Measurements from ENCODE around the gene RASGRP4.
A peak's percentile ranks its signal among the peaks of the same experiment; 100 is the strongest.
"Not testable (repeated sequence)": the region's sequence is repeated elsewhere in the genome, so short reads cannot be mapped to it uniquely, and the experiment has no call there.

The RASGRP4 gene

GRCh38 chr19:38448225-38448624, 22.2 kb upstream of the RASGRP4 start:
- DNase-seq, result no peak

- DNase-seq, result no peak
These were observed 19.3 kb upstream of the RASGRP4 start for GRCh38 chr19:38445362-38445761.

GRCh38 chr19:38444026-38444425, 18.0 kb upstream of the RASGRP4 start:
- no peak for DNase-seq

- DNase-seq, result no peak
These were observed 17.5 kb upstream of the RASGRP4 start for GRCh38 chr19:38443458-38443999.

GRCh38 chr19:38442736-38443135, 16.7 kb upstream of the RASGRP4 start:
- no peak for DNase-seq

- DNase-seq, result no peak
These were observed 15.8 kb upstream of the RASGRP4 start for GRCh38 chr19:38441657-38442348.

- no peak for DNase-seq
These were observed 14.6 kb upstream of the RASGRP4 start for GRCh38 chr19:38440592-38440991.

GRCh38 chr19:38437917-38438316, 11.9 kb upstream of the RASGRP4 start:
- no peak for DNase-seq

- DNase-seq, result no peak
These were observed 11.3 kb upstream of the RASGRP4 start for GRCh38 chr19:38437295-38437694.

- DNase-seq, result peak; percentile 49
These were observed 8.6 kb upstream of the RASGRP4 start for GRCh38 chr19:38434549-38435051.

- no peak for DNase-seq
These were observed 7.3 kb upstream of the RASGRP4 start, which contains the start of gene RYR1 for GRCh38 chr19:38433268-38433733. TSS of gene RYR1 (plus strand) at chr19:38433691. CDS start at chr19:38433830, 139 bp downstream.

GRCh38 chr19:38430931-38431330, 4.9 kb upstream of the RASGRP4 start:
- no peak for DNase-seq

- no peak for DNase-seq
These were observed 3.8 kb upstream of the RASGRP4 start for GRCh38 chr19:38429811-38430156.

GRCh38 chr19:38429055-38429810, 3.2 kb upstream of the RASGRP4 start:
- no peak for DNase-seq

GRCh38 chr19:38427035-38427677, 1.1 kb upstream of the RASGRP4 start:
- DNase-seq, result not testable (repeated sequence)

- no peak for DNase-seq
These were observed 703 bp downstream of the RASGRP4 start for GRCh38 chr19:38425222-38425809.

- no peak for DNase-seq
These were observed 1.7 kb downstream of the RASGRP4 start for GRCh38 chr19:38424272-38424671.

GRCh38 chr19:38422438-38422837, 3.6 kb downstream of the RASGRP4 start:
- no peak for DNase-seq

GRCh38 chr19:38421856-38422255, 4.2 kb downstream of the RASGRP4 start:
- DNase-seq, result no peak

GRCh38 chr19:38420935-38421334, 5.1 kb downstream of the RASGRP4 start:
- no peak for DNase-seq

- peak; percentile 28 for DNase-seq
These were observed 8.2 kb downstream of the RASGRP4 start for GRCh38 chr19:38417544-38418506.

Data from right kidney (tissue), 1 donor.